Measurements from ENCODE around the gene PUS3. TPM values are rescaled to one million over a fixed set of nuclear protein-coding genes. Genes with fewer than 3 reads are reported as not detected.
A peak's percentile ranks its signal among the peaks of the same experiment; 100 is the strongest.
"Not testable (repeated sequence)": the region's sequence is repeated elsewhere in the genome, so short reads cannot be mapped to it uniquely, and the experiment has no call there.

The PUS3 gene
- total and polyA plus RNA-seq, 2 experiments from 2014 or later: 8.3 to 10.7 TPM

DNA sequence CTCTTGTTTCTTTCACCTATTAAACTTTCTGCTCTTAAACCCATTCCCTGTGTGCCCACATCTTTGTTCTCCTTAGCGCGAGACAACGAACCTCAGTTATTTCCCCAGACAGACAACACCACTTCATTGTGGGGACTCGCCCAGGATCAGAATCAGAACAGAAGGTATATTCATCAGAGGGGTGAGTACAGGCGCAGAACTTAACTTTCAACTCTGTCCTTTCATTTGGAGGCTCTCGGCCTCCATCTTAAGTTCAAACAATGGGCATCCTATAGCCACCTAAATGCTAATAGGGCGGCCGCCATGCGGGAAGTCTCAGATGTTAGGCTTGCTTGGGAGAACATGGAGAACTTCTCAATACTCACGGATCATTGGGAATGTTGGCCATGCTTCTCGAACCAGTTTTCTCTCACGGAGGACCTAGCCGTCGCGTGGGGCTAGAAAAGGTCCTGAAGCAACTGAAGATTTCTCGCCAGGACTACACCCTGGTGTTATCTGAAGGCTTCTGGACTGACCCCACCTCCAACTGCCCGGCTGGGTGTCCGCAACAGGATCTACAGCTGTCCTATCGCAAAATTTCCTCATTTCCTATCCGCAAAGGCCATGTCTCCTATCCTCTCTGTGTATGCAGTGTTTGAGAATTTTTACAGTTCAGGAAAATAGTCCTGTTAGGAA is 29.0 kb downstream of the PUS3 start:
- Histone ChIP-seq H3K9me2 (ENCODE audit: insufficient read depth) (no peaks in the 10 kb centered on the region), H3K27ac (no peak overlapping the region), H3K36me3 (ENCODE audit: low read depth) (no peaks in the 10 kb centered on the region), H3K4me3 (peak overlapping the region; percentile 50; the same call in 1 of the 2 replicates), H3K9me3 (ENCODE audit: low read depth) (no peaks in the 10 kb centered on the region), H3K9ac (no peak overlapping the region), H4K20me1 (ENCODE audit: insufficient read depth) (no peaks in the 10 kb centered on the region), H3F3A (ENCODE audit: insufficient read depth) (no peaks in the 10 kb centered on the region), H2AFZ (peak overlapping the region; percentile 85), H3K79me2 (ENCODE audit: insufficient read depth) (no peaks in the 10 kb centered on the region), H3K4me1 (ENCODE audit: insufficient read depth) (no peaks in the 10 kb centered on the region), H3K27me3 (replicated peaks; ENCODE audit: insufficient read depth) (no peaks in the 10 kb centered on the region), H3K4me2 (ENCODE audit: unreplicated experiment) (peak overlapping the region; percentile 64)
- 71 to 73% methylated on average over 19 of the region's 20 CpGs for WGBS, 2 experiments (ENCODE audit: low coverage in 1 of 2, low lambda C conversion rate in 2 of 2, missing lambda C conversion rate in 2 of 2)
- in situ Hi-C loops (cut with MboI): no loop called here
- no peak for DNase-seq
- no peak for TF ChIP-seq EZH2phosphoT487 (IDR thresholded peaks at IDR 0.05; ENCODE audit: insufficient read depth, low read depth)
- no peak for TF ChIP-seq EZH2 (IDR thresholded peaks at IDR 0.05; ENCODE audit: insufficient read depth, poor library complexity, severe bottlenecking)

DNA sequence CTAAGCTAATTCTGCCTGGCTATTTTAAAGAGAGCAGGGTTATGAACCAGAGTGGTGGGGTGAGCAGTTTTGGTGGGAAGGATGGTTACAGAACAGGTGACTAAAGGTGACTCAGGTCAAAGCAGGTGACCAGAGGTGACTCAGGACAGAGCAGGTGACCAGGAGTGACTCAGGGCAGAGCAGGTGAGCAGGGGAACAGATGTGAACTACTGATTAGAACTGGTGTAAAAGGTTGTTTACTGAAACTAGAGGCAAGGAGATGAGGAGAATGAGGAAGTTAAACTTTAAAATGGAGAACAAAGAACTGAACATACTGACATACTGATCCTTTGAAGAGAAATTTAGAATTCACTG is 30.9 kb downstream of the PUS3 start:
- in situ Hi-C loops (cut with MboI): no loop called here
- Histone ChIP-seq H3K4me2 (ENCODE audit: unreplicated experiment) (no peak overlapping the region), H3K27me3 (replicated peaks; ENCODE audit: insufficient read depth) (no peaks in the 10 kb centered on the region), H3K36me3 (ENCODE audit: low read depth) (no peaks in the 10 kb centered on the region), H3F3A (ENCODE audit: insufficient read depth) (no peaks in the 10 kb centered on the region), H3K4me3 (no peak overlapping the region), H3K9me3 (ENCODE audit: low read depth) (no peaks in the 10 kb centered on the region), H4K20me1 (ENCODE audit: insufficient read depth) (no peaks in the 10 kb centered on the region), H3K9ac (no peak overlapping the region), H2AFZ (no peak overlapping the region), H3K79me2 (ENCODE audit: insufficient read depth) (no peaks in the 10 kb centered on the region), H3K27ac (no peak overlapping the region), H3K9me2 (ENCODE audit: insufficient read depth) (no peaks in the 10 kb centered on the region), H3K4me1 (ENCODE audit: insufficient read depth) (no peaks in the 10 kb centered on the region)
- DNase-seq: no peak
- TF ChIP-seq EZH2phosphoT487 (IDR thresholded peaks at IDR 0.05; ENCODE audit: insufficient read depth, low read depth) (no peak), EZH2 (IDR thresholded peaks at IDR 0.05; ENCODE audit: insufficient read depth, poor library complexity, severe bottlenecking) (no peak)

DNA sequence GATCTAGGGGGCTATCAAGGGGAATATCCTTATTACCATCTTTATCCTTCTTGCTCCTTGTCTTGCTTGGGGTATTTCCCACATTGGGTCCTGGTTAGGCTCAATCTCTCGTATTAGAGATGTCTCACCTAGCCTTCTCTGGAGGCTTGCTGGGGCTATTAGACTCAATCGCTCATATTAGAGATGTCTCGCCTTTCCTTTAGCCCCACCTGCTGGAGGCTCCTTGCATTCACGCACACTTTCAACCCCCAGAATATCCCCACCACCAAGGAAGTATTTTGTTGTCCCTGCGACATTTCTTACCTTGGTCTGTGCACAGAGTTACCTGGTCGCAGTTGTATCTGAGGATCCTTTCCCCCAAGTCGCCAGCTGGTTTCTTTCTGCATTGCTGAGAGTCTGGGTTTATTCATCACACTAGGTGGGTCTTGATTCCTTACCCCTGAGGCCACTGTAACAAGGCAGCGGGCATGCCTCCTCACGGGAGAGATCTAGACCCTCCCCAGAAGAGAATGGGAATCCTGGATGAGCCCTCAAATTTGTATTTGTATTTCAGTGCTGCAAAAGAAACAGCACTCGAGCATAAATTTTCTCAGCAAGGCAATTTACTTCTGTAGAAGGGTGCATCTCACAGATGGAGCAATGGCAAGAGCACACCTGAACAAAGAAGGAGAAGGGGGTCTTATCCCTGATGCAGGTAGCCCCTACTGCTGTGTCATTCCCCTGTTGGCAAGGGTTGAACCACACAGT is 31.4 kb downstream of the PUS3 start:
- TF ChIP-seq EZH2 (IDR thresholded peaks at IDR 0.05; ENCODE audit: insufficient read depth, poor library complexity, severe bottlenecking) (no peak), EZH2phosphoT487 (IDR thresholded peaks at IDR 0.05; ENCODE audit: insufficient read depth, low read depth) (no peak)
- 61 to 64% methylated on average over 10 of the region's 10 CpGs for WGBS, 2 experiments (ENCODE audit: low coverage in 1 of 2, low lambda C conversion rate in 2 of 2, missing lambda C conversion rate in 2 of 2)

DNA sequence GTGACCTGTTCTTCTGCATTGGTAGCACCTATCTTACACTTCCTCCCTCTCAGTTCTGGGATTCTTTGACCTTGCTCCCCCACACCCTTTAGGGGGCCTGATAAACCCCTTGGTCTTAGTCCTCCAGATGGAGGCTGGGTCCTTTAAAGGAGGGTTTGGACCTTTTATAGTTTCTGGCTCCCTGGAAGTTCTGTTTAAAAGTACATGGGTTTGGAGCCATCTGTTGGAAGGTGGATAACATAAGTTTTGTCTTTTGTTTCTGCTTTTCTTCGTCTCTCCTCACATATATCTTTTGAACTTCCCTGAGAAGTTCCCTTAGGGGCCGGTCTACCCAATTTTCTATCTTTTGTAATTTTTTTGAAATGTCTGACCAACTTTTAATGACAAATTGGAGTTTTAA is 33.5 kb downstream of the PUS3 start:
- DNase-seq: peak; percentile 18
- no peaks in the 10 kb centered on the region for H4K20me1 ChIP-seq (ENCODE audit: insufficient read depth)
- no peaks in the 10 kb centered on the region for H3K4me1 ChIP-seq (ENCODE audit: insufficient read depth)
- H3K4me2 ChIP-seq (ENCODE audit: unreplicated experiment): no peak overlapping the region
- 64 to 83% methylated on average over 2 of the region's 2 CpGs for WGBS, 2 experiments (ENCODE audit: low coverage in 1 of 2, low lambda C conversion rate in 2 of 2, missing lambda C conversion rate in 2 of 2)
- no peak overlapping the region for H3K9ac ChIP-seq
- H3K27me3 ChIP-seq (replicated peaks; ENCODE audit: insufficient read depth): no peaks in the 10 kb centered on the region
- H3K36me3 ChIP-seq (ENCODE audit: low read depth): no peaks in the 10 kb centered on the region
- in situ Hi-C loops (cut with MboI): no loop called here
- no peak for TF ChIP-seq EZH2phosphoT487 (IDR thresholded peaks at IDR 0.05; ENCODE audit: insufficient read depth, low read depth)
- no peak for TF ChIP-seq EZH2 (IDR thresholded peaks at IDR 0.05; ENCODE audit: insufficient read depth, poor library complexity, severe bottlenecking)
- no peaks in the 10 kb centered on the region for H3K79me2 ChIP-seq (ENCODE audit: insufficient read depth)
- H3K27ac ChIP-seq: no peak overlapping the region
- no peaks in the 10 kb centered on the region for H3F3A ChIP-seq (ENCODE audit: insufficient read depth)
- H3K9me3 ChIP-seq (ENCODE audit: low read depth): no peaks in the 10 kb centered on the region
- H3K9me2 ChIP-seq (ENCODE audit: insufficient read depth): no peaks in the 10 kb centered on the region
- no peak overlapping the region for H2AFZ ChIP-seq
- no peak overlapping the region for H3K4me3 ChIP-seq

More for the DNA sequence above, 31.4 kb downstream of the PUS3 start:
- Histone ChIP-seq H3K9me2 (ENCODE audit: insufficient read depth) (no peaks in the 10 kb centered on the region), H3K9ac (no peak overlapping the region), H3K27me3 (replicated peaks; ENCODE audit: insufficient read depth) (no peaks in the 10 kb centered on the region), H2AFZ (no peak overlapping the region), H3K27ac (no peak overlapping the region), H4K20me1 (ENCODE audit: insufficient read depth) (no peaks in the 10 kb centered on the region), H3K4me3 (no peak overlapping the region), H3K4me1 (ENCODE audit: insufficient read depth) (no peaks in the 10 kb centered on the region), H3F3A (ENCODE audit: insufficient read depth) (no peaks in the 10 kb centered on the region), H3K4me2 (ENCODE audit: unreplicated experiment) (no peak overlapping the region), H3K79me2 (ENCODE audit: insufficient read depth) (no peaks in the 10 kb centered on the region), H3K36me3 (ENCODE audit: low read depth) (no peaks in the 10 kb centered on the region), H3K9me3 (ENCODE audit: low read depth) (no peaks in the 10 kb centered on the region)
- in situ Hi-C loops (cut with MboI): no loop called here
- peak; percentile 66 for DNase-seq

DNA sequence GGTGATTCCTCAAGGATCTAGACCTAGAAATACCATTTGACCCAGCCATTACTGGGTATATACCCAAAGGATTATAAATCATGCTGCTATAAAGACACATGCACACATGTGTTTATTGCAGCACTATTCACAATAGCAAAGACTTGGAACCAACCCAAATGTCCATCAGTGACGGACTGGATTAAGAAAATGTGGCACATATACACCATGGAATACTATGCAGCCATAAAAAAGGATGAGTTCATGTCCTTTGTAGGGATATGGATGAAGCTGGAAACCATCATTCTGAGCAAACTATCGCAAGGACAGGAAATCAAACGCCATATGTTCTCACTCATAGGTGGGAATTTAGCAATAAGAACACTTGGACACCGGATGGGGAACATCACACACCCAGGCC is 37.7 kb downstream of the PUS3 start:
- H3F3A ChIP-seq (ENCODE audit: insufficient read depth); H3K4me3 ChIP-seq; H3K9ac ChIP-seq; H3K9me3 ChIP-seq (ENCODE audit: low read depth); H4K20me1 ChIP-seq (ENCODE audit: insufficient read depth); H3K79me2 ChIP-seq (ENCODE audit: insufficient read depth); H3K9me2 ChIP-seq (ENCODE audit: insufficient read depth); H3K36me3 ChIP-seq (ENCODE audit: low read depth); H3K4me2 ChIP-seq (ENCODE audit: unreplicated experiment); H3K27me3 ChIP-seq (replicated peaks; ENCODE audit: insufficient read depth); DNase-seq; H3K4me1 ChIP-seq (ENCODE audit: insufficient read depth); in situ Hi-C loops (cut with MboI); H2AFZ ChIP-seq; H3K27ac ChIP-seq: not testable (repeated sequence)
- 78 to 90% methylated on average over 4 of the region's 4 CpGs for WGBS, 2 experiments (ENCODE audit: low coverage in 1 of 2, low lambda C conversion rate in 2 of 2, missing lambda C conversion rate in 2 of 2)

DNA sequence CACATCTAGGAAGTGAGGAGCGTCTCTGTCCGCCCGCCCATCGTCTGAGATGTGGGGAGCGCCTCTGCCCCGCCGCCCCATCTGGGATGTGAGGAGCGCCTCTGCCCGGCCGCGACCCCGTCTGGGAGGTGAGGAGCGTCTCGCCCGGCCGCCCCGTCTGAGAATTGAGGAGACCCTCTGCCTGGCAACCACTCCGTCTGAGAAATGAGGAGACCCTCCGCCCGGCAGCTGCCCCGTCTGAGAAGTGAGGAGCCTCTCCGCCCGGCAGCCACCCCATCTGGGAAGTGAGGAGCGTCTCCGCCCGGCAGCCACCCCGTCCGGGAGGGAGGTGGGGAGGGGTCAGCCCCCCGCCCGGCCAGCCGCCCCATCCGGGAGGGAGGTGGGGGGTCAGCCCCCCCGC is 40.2 kb downstream of the PUS3 start:
- H3K27ac ChIP-seq; DNase-seq; H3K4me3 ChIP-seq; H4K20me1 ChIP-seq (ENCODE audit: insufficient read depth); in situ Hi-C loops (cut with MboI); H3K27me3 ChIP-seq (replicated peaks; ENCODE audit: insufficient read depth); H3K4me1 ChIP-seq (ENCODE audit: insufficient read depth); H3K79me2 ChIP-seq (ENCODE audit: insufficient read depth); H3K9me3 ChIP-seq (ENCODE audit: low read depth); H3K9me2 ChIP-seq (ENCODE audit: insufficient read depth); H3F3A ChIP-seq (ENCODE audit: insufficient read depth); H3K36me3 ChIP-seq (ENCODE audit: low read depth); H3K4me2 ChIP-seq (ENCODE audit: unreplicated experiment); H2AFZ ChIP-seq; H3K9ac ChIP-seq: not testable (repeated sequence)
- 95 to 98% methylated on average over 8 to 20 of the region's 33 CpGs for WGBS, 2 experiments (ENCODE audit: low coverage in 1 of 2, low lambda C conversion rate in 2 of 2, missing lambda C conversion rate in 2 of 2)

DNA sequence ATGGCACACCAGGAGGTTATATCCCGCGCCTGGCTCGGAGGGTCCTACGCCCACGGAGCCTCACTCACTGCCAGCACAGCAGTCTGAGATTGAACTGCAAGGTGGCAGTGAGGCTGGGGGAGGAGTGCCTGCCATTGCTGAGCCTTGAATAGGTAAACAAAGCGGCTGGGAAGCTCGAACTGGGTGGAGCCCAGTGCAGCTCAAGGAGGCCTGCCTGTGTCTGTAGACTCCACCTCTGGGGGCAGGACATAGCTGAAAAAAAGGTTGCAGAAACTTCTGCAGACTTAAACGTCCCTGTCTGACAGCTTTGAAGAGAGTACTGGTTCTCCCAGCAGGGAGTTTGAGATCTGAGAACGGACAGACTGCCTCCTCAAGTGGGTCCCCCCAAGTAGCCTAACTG is 45.3 kb downstream of the PUS3 start:
- H3K4me3 ChIP-seq; H3K4me1 ChIP-seq (ENCODE audit: insufficient read depth); H2AFZ ChIP-seq; H3K79me2 ChIP-seq (ENCODE audit: insufficient read depth); H3K36me3 ChIP-seq (ENCODE audit: low read depth); H3F3A ChIP-seq (ENCODE audit: insufficient read depth); DNase-seq; H3K27ac ChIP-seq; in situ Hi-C loops (cut with MboI); H3K9me2 ChIP-seq (ENCODE audit: insufficient read depth); H3K9ac ChIP-seq; H4K20me1 ChIP-seq (ENCODE audit: insufficient read depth); H3K27me3 ChIP-seq (replicated peaks; ENCODE audit: insufficient read depth); H3K4me2 ChIP-seq (ENCODE audit: unreplicated experiment); H3K9me3 ChIP-seq (ENCODE audit: low read depth): not testable (repeated sequence)
- WGBS, 2 experiments (ENCODE audit: low coverage in 1 of 2, low lambda C conversion rate in 2 of 2, missing lambda C conversion rate in 2 of 2): 78 to 82% methylated on average over 9 of the region's 9 CpGs

Measured in GM23248 (cell line).